K562 (cell line): Measurements from ENCODE around the gene DDX46. TPM values are rescaled to one million over a fixed set of nuclear protein-coding genes. Genes with fewer than 3 reads are reported as not detected.
A peak's percentile ranks its signal among the peaks of the same experiment; 100 is the strongest.

Experiments
- CBFA2T3 ChIP-seq: fragments of 450-650 bp; IDR thresholded peaks from 2 replicates; pipeline ENCODE4 v1.6.1; 2017
- CEBPB ChIP-seq: fragments of 450-650 bp; IDR thresholded peaks from 2 replicates; pipeline ENCODE4 v1.6.1; 2016; ENCODE audit warnings: missing genetic modification characterization, missing compliant biosample characterization
- EP300 ChIP-seq: IDR thresholded peaks from 2 replicates; pipeline ENCODE4 v1.6.1; 2012; ENCODE audit warnings: low read length, improper control_type of control experiment
- HCFC1 ChIP-seq: IDR thresholded peaks from 2 replicates; pipeline ENCODE4 v1.6.1; 2012; ENCODE audit warnings: low read depth, low read length, improper control_type of control experiment
- KLF13 ChIP-seq: fragments of 450-650 bp; IDR thresholded peaks from 2 replicates; pipeline ENCODE4 v1.6.1; 2016; ENCODE audit warnings: missing genetic modification characterization, low read depth, mild to moderate bottlenecking, missing compliant biosample characterization, moderate library complexity, borderline replicate concordance
- MEIS2 ChIP-seq: fragments of 450-650 bp; IDR thresholded peaks from 2 replicates; pipeline ENCODE4 v1.6.1; 2014; ENCODE audit warnings: mild to moderate bottlenecking; ENCODE audit not compliant: partially characterized antibody
- MTF1 ChIP-seq: fragments of 250-450 bp; sonication (Bioruptor Pico); IDR thresholded peaks from 2 replicates; pipeline ENCODE4 v1.9.0; 2021; ENCODE audit warnings: moderate library complexity, mild to moderate bottlenecking, inconsistent platforms, borderline replicate concordance
- PRMT5 ChIP-seq: sonication (generic); formaldehyde crosslinking; IDR thresholded peaks from 2 replicates; pipeline ENCODE4 v1.5.0; 2020; ENCODE audit warnings: missing genetic modification reagents
- RAD21 ChIP-seq, 2 experiments: fragments of 250-450 bp in 1 of 2; fragments of 450-650 bp in 1 of 2; sonication (Bioruptor Pico) in 1 of 2; formaldehyde crosslinking in 1 of 2; IDR thresholded peaks in 1 of 2; conservative IDR thresholded peaks in 1 of 2; 2 replicates each; pipeline versions ENCODE4 v1.4.0 to v1.8.0; 2020 to 2022; ENCODE audit warnings: mild to moderate bottlenecking in 2 of 2, moderate library complexity in 1 of 2
- RB1 ChIP-seq: fragments of 450-650 bp; IDR thresholded peaks from 2 replicates; pipeline ENCODE4 v1.6.1; 2017; ENCODE audit warnings: low read depth, mild to moderate bottlenecking
- SNRNP70 ChIP-seq: fragments of 200-400 bp; formaldehyde crosslinking; optimal IDR thresholded peaks from 2 replicates; pipeline ENCODE3; 2017; ENCODE audit warnings: low read depth, low read length
- TOE1 ChIP-seq, 2 experiments: fragments of 450-650 bp in 1 of 2; sonication (generic) in 1 of 2; formaldehyde crosslinking in 1 of 2; IDR thresholded peaks; 2 replicates each; pipeline versions ENCODE4 v1.7.1 to v1.8.0; 2016 to 2022; ENCODE audit warnings: borderline replicate concordance in 2 of 2, mild to moderate bottlenecking in 2 of 2, antibody characterized with exemption in 1 of 2, inconsistent platforms in 1 of 2, low read depth in 1 of 2, missing genetic modification reagents in 1 of 2, moderate library complexity in 1 of 2
- TRIM28 ChIP-seq: fragments of 450-650 bp; IDR thresholded peaks from 2 replicates; pipeline ENCODE4 v1.6.1; 2017
- ZNF384 ChIP-seq: IDR thresholded peaks from 2 replicates; pipeline ENCODE4 v1.6.1; 2012; ENCODE audit warnings: low read depth, low read length, improper control_type of control experiment
- polyA plus RNA-seq, 8 experiments: library from polyadenylated mRNA; depleted of rRNA in 4 of 8; stranded (reverse) in 5 of 8; unstranded in 3 of 8; fragments of >200 nt; fragmentation: Nextera tagmentation in 2 of 8; fragmentation: Illumina TruSeq in 1 of 8; extraction: Ambion mirVana in 2 of 8; extraction: Trizol in 1 of 8; gene quantifications; 2 replicates each; pipeline versions ENCODE4 v1.2.1 to v1.2.3, GENCODE V29; 2011 to 2014; ENCODE audit warnings: inconsistent platforms in 1 of 8, missing spikeins in 1 of 8
- total RNA-seq, 7 experiments: library from RNA; depleted of rRNA in 6 of 7; stranded (reverse); fragments of >200 nt in 6 of 7; fragmentation: Illumina TruSeq in 2 of 7; extraction: Trizol in 2 of 7; gene quantifications; 2 replicates each; pipeline versions ENCODE4 v1.2.1 to v1.2.3, GENCODE V29; 2011 to 2021; ENCODE audit warnings: low replicate concordance in 1 of 7
- TF ChIP-seq, protein P1 (sequence below), 2 experiments: fragments of 450-650 bp in 1 of 2; sonication (generic) in 1 of 2; formaldehyde crosslinking in 1 of 2; IDR thresholded peaks in 1 of 2; conservative IDR thresholded peaks in 1 of 2; 2 replicates each; pipeline versions ENCODE4 v1.6.1 to v1.8.1; 2016 to 2023; ENCODE audit warnings: mild to moderate bottlenecking in 2 of 2, moderate library complexity in 2 of 2, inconsistent platforms in 1 of 2, missing genetic modification reagents in 1 of 2
- TF ChIP-seq, protein P2 (sequence below): fragments of 450-650 bp; IDR thresholded peaks from 2 replicates; pipeline ENCODE4 v1.7.0; 2016; ENCODE audit warnings: borderline replicate concordance
- TF ChIP-seq, protein P3 (sequence below): sonication (generic); formaldehyde crosslinking; IDR thresholded peaks from 2 replicates; pipeline ENCODE4 v1.8.0; 2022; ENCODE audit warnings: mild to moderate bottlenecking, missing genetic modification reagents
- TF ChIP-seq, protein P4 (sequence below): fragments of 200-800 bp; sonication (Bioruptor generic); IDR thresholded peaks from 2 replicates; pipeline ENCODE4 v1.6.1; 2017; ENCODE audit warnings: missing genetic modification characterization, missing compliant biosample characterization
- TF ChIP-seq, protein P5 (sequence below): fragments of 250-450 bp; sonication (Bioruptor Pico); IDR thresholded peaks from 2 replicates; pipeline ENCODE4 v1.5.0; 2021; ENCODE audit warnings: mild to moderate bottlenecking, borderline replicate concordance

The DDX46 gene
- total and polyA plus RNA-seq, 9 of the 15 experiments (the other 6 are each of a cell fraction or from before 2014, with no cell fraction given) = 26.2 to 99.0 (median 76.4) TPM

DNA sequence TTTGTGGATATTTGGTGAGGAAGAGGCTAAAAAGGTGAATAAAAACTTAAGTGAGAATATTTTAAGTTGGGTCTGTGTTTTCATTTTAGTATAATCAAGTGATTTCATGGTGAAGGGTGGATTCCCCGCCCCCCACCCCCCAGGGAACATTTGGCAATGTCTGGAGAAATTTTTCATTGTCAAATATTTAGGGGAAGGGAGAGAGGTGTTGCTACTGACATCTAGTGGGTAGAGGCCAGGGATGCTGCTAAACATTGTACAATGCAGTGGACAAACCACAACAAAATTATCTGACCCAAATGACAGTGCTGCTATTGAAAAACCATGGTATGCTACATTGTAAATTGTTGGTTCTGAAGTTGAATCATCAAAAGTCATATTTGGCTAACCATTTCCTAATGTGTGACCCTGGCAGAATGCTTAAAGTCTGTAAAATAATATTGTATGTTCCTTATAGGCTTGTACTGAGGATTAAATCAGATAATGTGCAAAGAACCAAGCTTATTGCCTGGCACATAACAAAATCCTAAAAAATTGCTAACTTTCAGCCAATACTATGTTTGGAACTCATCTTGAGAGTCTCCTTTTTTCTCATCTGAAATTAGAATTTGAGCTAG, 92.8 kb downstream of the DDX46 start (continued):
- TF ChIP-seq, protein P1, sequence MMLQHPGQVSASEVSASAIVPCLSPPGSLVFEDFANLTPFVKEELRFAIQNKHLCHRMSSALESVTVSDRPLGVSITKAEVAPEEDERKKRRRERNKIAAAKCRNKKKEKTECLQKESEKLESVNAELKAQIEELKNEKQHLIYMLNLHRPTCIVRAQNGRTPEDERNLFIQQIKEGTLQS (IDR thresholded peaks at IDR 0.05) = no peak
- TF ChIP-seq, protein P1 (CRISPR knock-in tag; conservative IDR thresholded peaks at IDR 0.05) = no peak
- TF ChIP-seq SNRNP70 = no peak
- TF ChIP-seq, protein P2, sequence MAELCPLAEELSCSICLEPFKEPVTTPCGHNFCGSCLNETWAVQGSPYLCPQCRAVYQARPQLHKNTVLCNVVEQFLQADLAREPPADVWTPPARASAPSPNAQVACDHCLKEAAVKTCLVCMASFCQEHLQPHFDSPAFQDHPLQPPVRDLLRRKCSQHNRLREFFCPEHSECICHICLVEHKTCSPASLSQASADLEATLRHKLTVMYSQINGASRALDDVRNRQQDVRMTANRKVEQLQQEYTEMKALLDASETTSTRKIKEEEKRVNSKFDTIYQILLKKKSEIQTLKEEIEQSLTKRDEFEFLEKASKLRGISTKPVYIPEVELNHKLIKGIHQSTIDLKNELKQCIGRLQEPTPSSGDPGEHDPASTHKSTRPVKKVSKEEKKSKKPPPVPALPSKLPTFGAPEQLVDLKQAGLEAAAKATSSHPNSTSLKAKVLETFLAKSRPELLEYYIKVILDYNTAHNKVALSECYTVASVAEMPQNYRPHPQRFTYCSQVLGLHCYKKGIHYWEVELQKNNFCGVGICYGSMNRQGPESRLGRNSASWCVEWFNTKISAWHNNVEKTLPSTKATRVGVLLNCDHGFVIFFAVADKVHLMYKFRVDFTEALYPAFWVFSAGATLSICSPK = no peak
- peak in 1 of 2 experiments; percentile 45; a peak in 2 of 4 replicates for TF ChIP-seq RAD21 (CRISPR knock-in tag; conservative IDR thresholded peaks at IDR 0.05 in 1 of 2, IDR thresholded peaks at IDR 0.05 in 1 of 2)
- TF ChIP-seq TRIM28 = no peak
- no peak for TF ChIP-seq ZNF384
- no peak for TF ChIP-seq EP300
- TF ChIP-seq, protein P3, sequence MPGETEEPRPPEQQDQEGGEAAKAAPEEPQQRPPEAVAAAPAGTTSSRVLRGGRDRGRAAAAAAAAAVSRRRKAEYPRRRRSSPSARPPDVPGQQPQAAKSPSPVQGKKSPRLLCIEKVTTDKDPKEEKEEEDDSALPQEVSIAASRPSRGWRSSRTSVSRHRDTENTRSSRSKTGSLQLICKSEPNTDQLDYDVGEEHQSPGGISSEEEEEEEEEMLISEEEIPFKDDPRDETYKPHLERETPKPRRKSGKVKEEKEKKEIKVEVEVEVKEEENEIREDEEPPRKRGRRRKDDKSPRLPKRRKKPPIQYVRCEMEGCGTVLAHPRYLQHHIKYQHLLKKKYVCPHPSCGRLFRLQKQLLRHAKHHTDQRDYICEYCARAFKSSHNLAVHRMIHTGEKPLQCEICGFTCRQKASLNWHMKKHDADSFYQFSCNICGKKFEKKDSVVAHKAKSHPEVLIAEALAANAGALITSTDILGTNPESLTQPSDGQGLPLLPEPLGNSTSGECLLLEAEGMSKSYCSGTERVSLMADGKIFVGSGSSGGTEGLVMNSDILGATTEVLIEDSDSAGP (CRISPR knock-in tag) = no peak
- no peak for TF ChIP-seq MTF1 (CRISPR knock-in tag)
- TF ChIP-seq, protein P4, sequence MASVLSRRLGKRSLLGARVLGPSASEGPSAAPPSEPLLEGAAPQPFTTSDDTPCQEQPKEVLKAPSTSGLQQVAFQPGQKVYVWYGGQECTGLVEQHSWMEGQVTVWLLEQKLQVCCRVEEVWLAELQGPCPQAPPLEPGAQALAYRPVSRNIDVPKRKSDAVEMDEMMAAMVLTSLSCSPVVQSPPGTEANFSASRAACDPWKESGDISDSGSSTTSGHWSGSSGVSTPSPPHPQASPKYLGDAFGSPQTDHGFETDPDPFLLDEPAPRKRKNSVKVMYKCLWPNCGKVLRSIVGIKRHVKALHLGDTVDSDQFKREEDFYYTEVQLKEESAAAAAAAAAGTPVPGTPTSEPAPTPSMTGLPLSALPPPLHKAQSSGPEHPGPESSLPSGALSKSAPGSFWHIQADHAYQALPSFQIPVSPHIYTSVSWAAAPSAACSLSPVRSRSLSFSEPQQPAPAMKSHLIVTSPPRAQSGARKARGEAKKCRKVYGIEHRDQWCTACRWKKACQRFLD = no peak
- no peak for TF ChIP-seq TOE1 (IDR thresholded peaks at IDR 0.05; ENCODE audit: borderline replicate concordance)
- TF ChIP-seq TOE1 (CRISPR knock-in tag; IDR thresholded peaks at IDR 0.05; ENCODE audit: borderline replicate concordance, low read depth) = no peak
- peak; percentile 67 for TF ChIP-seq MEIS2
- peak; percentile 64 for TF ChIP-seq CEBPB
- TF ChIP-seq, protein P5, sequence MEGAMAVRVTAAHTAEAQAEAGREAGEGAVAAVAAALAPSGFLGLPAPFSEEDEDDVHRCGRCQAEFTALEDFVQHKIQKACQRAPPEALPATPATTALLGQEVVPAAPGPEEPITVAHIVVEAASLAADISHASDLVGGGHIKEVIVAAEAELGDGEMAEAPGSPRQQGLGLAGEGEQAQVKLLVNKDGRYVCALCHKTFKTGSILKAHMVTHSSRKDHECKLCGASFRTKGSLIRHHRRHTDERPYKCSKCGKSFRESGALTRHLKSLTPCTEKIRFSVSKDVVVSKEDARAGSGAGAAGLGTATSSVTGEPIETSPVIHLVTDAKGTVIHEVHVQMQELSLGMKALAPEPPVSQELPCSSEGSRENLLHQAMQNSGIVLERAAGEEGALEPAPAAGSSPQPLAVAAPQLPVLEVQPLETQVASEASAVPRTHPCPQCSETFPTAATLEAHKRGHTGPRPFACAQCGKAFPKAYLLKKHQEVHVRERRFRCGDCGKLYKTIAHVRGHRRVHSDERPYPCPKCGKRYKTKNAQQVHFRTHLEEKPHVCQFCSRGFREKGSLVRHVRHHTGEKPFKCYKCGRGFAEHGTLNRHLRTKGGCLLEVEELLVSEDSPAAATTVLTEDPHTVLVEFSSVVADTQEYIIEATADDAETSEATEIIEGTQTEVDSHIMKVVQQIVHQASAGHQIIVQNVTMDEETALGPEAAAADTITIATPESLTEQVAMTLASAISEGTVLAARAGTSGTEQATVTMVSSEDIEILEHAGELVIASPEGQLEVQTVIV (CRISPR knock-in tag) = no peak
- peak; percentile 31; the same call in 1 of the 2 replicates for TF ChIP-seq RB1
- no peak for TF ChIP-seq CBFA2T3
- no peak for TF ChIP-seq KLF13 (tag)
- no peak for TF ChIP-seq HCFC1
- TF ChIP-seq PRMT5 (CRISPR knock-in tag) = no peak
